Mesodermal cell (in vitro differentiated cells): Measurements from ENCODE around the gene SYCP2L.

Experiments used
- H3K27ac ChIP-seq: 2 replicates; pipeline ENCODE4 v1.7.0; 2013; ENCODE audit warnings: mild to moderate bottlenecking, low read depth, low read length, moderate library complexity; ENCODE audit not compliant: severe bottlenecking
- H3K36me3 ChIP-seq: 2 replicates; pipeline ENCODE4 v1.7.1; 2013; ENCODE audit warnings: mild to moderate bottlenecking, low read length, moderate library complexity; ENCODE audit not compliant: control insufficient read depth, insufficient read depth
- H3K4me1 ChIP-seq: one replicate; pipeline ENCODE4 v1.7.1; 2013; ENCODE audit warnings: mild to moderate bottlenecking, low read length; ENCODE audit not compliant: insufficient read depth, control insufficient read depth, poor library complexity, severe bottlenecking
- H3K4me3 ChIP-seq: 2 replicates; pipeline ENCODE4 v1.7.0; 2013; ENCODE audit warnings: low read length, control low read depth, mild to moderate bottlenecking; ENCODE audit not compliant: insufficient read depth, poor library complexity, severe bottlenecking; ENCODE audit errors: extremely low read depth
- H3K9me3 ChIP-seq: 2 replicates; pipeline ENCODE4 v1.7.1; 2013; ENCODE audit warnings: mild to moderate bottlenecking, low read length, moderate library complexity; ENCODE audit not compliant: control insufficient read depth
- WGBS, 2 experiments: methylation state at CpG; one replicate each; pipeline ENCODE4 v1.1.5; 2013; ENCODE audit warnings: missing lambda C conversion rate in 2 of 2; ENCODE audit not compliant: insufficient coverage in 2 of 2; 5-methylcytosine and 5-hydroxymethylcytosine counted together

The SYCP2L gene

DNA sequence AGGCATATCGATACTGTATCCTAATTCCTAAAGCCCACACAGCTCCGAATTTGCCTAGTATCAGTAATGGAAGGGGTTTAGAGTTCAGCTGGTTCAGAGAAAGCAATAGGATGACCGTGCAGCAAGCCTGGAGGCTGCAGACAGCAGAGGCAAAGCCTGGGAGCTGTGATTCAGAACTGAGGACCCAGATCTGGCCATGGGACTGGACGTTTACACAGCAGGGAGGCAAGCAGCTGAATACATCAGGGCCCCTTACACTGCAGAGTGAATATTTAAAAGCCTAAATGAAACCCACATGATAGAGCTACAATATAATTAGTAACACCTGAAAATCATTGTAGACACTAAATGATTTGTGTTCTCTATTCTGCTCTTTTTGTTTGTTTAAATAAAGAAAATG is 119.2 kb downstream of the SYCP2L start:
- 68 to 69% methylated on average over 2 of the region's 4 CpGs for WGBS, 2 experiments

GRCh38 chr6:11007715-11008608 is 121.1 kb downstream of the SYCP2L start:
- Histone ChIP-seq H3K36me3 (no peaks in the 10 kb centered on the region), H3K4me1 (peaks cover 54% of the 10 kb centered on the region), H3K9me3 (no peaks in the 10 kb centered on the region), H3K4me3 (no peak overlapping the region), H3K27ac (peak overlapping the region; percentile 76)
- WGBS, 2 experiments: 84% methylated on average over 4 to 6 of the region's 10 CpGs

More for the DNA sequence above, 119.2 kb downstream of the SYCP2L start:
- no peak overlapping the region for H3K4me3 ChIP-seq
- no peaks in the 10 kb centered on the region for H3K9me3 ChIP-seq
- H3K27ac ChIP-seq: no peak overlapping the region
- H3K36me3 ChIP-seq: no peaks in the 10 kb centered on the region
- peaks cover 42% of the 10 kb centered on the region for H3K4me1 ChIP-seq

DNA sequence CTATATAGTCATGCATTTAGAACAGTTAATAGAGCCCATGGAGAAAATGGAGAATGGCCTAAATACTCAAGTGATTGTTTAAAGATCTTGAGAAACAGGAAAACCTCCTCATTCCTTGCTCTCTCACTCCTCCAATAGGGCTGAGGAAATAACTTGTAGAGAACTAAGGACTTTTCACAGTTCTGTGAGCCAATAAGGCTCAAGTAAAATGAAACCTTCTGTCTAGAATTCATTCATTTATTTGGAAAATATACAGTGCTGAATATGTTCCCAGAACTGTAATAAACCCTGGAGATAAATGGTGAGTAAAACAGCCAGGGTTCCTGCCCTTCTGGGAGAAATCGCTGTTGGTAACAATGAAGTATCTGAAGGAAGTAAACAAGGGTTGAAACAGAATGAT is 122.0 kb downstream of the SYCP2L start:
- Histone ChIP-seq H3K27ac (peak overlapping the region; percentile 76), H3K4me3 (no peak overlapping the region), H3K4me1 (peaks cover 60% of the 10 kb centered on the region), H3K9me3 (no peaks in the 10 kb centered on the region), H3K36me3 (no peaks in the 10 kb centered on the region)
- WGBS, 2 experiments: 67 to 75% methylated on average over 1 of the region's 1 CpG

DNA sequence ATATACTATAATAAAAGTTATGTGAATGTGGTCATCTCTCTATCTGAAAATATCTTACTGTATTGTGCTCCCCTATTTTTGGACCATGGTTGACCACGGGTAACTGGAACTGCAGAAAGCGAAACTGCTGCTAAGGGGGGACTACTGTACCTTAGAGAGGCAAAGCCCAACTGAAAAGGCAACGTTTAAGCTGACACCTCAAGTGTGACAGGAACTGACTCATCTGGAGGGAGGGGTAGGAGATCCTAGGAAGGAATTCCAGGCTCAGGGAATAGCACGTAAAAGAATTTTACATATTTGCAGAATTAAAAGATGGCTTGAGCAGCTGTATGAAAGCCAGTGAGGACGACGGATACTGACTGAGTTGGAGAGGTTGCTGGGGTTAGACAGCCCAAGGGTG is 122.5 kb downstream of the SYCP2L start:
- 31 to 45% methylated on average over 6 of the region's 6 CpGs for WGBS, 2 experiments
- Histone ChIP-seq H3K9me3 (no peaks in the 10 kb centered on the region), H3K27ac (peak overlapping the region; percentile 76), H3K36me3 (no peaks in the 10 kb centered on the region), H3K4me1 (peaks cover 62% of the 10 kb centered on the region), H3K4me3 (no peak overlapping the region)

GRCh38 chr6:11011787-11012234 is 125.0 kb downstream of the SYCP2L start:
- Histone ChIP-seq H3K4me3 (no peak overlapping the region), H3K4me1 (peaks cover 60% of the 10 kb centered on the region), H3K27ac (no peak overlapping the region), H3K36me3 (no peaks in the 10 kb centered on the region), H3K9me3 (no peaks in the 10 kb centered on the region)
- WGBS, 2 experiments: 26 to 52% methylated on average over 2 to 6 of the region's 8 CpGs

DNA sequence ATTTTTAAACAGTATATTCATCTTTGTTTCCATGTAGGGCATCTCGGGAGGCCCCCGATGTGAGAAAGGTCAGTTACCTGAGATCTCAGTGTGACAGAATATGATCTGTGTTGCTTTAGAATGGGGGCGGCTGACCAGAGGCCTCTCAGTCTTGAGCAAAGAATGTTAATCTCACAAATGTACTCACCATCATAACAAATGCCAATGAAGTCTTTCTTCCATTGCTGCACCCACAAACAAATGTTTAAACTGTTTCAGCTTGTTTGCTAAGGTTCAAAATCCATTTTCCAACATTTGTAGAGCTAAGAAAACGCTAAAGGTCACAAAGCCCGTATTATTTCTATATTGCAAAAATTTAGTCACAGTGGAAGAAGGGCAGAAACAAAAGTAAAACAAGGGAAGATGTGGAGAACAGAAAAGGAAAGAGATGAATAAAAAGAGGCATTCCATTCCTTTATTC is 125.5 kb downstream of the SYCP2L start:
- H3K4me3 ChIP-seq: no peak overlapping the region
- no CpG with 5 or more reads among the region's 5 CpGs for WGBS, 2 experiments
- peaks cover 55% of the 10 kb centered on the region for H3K4me1 ChIP-seq
- no peak overlapping the region for H3K27ac ChIP-seq
- no peaks in the 10 kb centered on the region for H3K9me3 ChIP-seq
- no peaks in the 10 kb centered on the region for H3K36me3 ChIP-seq

GRCh38 chr6:11012976-11013720 is 126.3 kb downstream of the SYCP2L start:
- peaks cover 47% of the 10 kb centered on the region for H3K4me1 ChIP-seq
- no peak overlapping the region for H3K27ac ChIP-seq
- H3K36me3 ChIP-seq: no peaks in the 10 kb centered on the region
- WGBS, 2 experiments: 87 to 100% methylated on average over 2 to 3 of the region's 5 CpGs
- H3K4me3 ChIP-seq: no peak overlapping the region
- H3K9me3 ChIP-seq: no peaks in the 10 kb centered on the region

- no peaks in the 10 kb centered on the region for H3K36me3 ChIP-seq
- no peaks in the 10 kb centered on the region for H3K9me3 ChIP-seq
- WGBS, 2 experiments: 86% methylated on average over 1 of the region's 3 CpGs; no CpG with 5 or more reads in 1 of the 2 experiments
- peaks cover 41% of the 10 kb centered on the region for H3K4me1 ChIP-seq
- no peak overlapping the region for H3K27ac ChIP-seq
- no peak overlapping the region for H3K4me3 ChIP-seq
These were observed 126.8 kb downstream of the SYCP2L start for GRCh38 chr6:11013721-11014070.

DNA sequence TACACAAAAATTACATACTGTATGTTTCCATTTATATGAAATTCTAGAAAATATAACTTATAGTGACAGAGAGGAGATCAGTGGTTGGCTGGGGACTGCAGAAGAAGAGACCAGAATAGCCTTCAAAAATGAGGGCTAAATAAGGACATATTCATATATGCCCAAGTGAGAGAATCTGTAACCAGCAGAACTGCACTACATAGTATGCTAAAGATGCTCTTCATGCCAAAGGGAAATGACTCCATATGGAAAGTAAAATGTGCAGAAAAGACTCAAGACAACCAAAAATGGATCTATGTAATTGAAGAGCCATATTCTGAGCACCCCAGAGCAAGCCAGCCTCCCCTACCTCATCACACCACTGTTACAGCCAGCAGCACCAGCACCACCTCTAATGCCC is 128.2 kb downstream of the SYCP2L start:
- Histone ChIP-seq H3K4me1 (peaks cover 27% of the 10 kb centered on the region), H3K4me3 (no peak overlapping the region), H3K36me3 (no peaks in the 10 kb centered on the region), H3K27ac (no peak overlapping the region), H3K9me3 (no peaks in the 10 kb centered on the region)

- Histone ChIP-seq H3K9me3 (no peaks in the 10 kb centered on the region), H3K36me3 (no peaks in the 10 kb centered on the region), H3K27ac (no peak overlapping the region), H3K4me3 (no peak overlapping the region), H3K4me1 (peaks cover 20% of the 10 kb centered on the region)
- WGBS, 2 experiments: no CpG with 5 or more reads among the region's 1 CpG
These were observed 129.6 kb downstream of the SYCP2L start for GRCh38 chr6:11016452-11016851.

DNA sequence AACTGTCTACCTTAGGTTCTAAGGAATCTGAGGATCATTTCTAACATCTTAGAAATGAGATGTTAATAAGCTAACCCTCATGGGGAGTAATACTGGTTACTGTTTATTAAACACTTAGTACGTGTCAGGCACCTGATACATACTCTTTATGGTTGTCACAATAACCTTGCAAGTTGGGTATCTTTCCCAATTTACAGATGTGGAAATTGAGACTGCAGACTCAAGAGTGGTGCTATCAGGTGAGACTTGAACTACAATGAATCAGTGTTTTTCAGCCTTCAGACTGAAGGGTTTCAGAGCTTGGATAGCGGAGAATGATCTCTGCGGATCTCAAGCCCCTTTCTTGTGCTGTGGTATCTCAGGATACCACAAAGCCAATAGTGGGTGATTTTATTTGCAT is 130.2 kb downstream of the SYCP2L start:
- Histone ChIP-seq H3K4me3 (no peak overlapping the region), H3K4me1 (peaks cover 14% of the 10 kb centered on the region), H3K36me3 (no peaks in the 10 kb centered on the region), H3K27ac (no peak overlapping the region), H3K9me3 (no peaks in the 10 kb centered on the region)
- 100% methylated on average over 3 of the region's 3 CpGs for WGBS, 2 experiments
